ENCODE results near the gene RAB10.
A peak's percentile ranks its signal among the peaks of the same experiment; 100 is the strongest.
"Not testable (repeated sequence)": the region's sequence is repeated elsewhere in the genome, so short reads cannot be mapped to it uniquely, and the experiment has no call there.

Gene RAB10

GRCh38 chr2:26016012-26016705 lies 17.7 kb upstream of the RAB10 start:
- TF ChIP-seq CTCF (IDR thresholded peaks at IDR 0.05; ENCODE audit: borderline replicate concordance, insufficient read depth, low read depth, low read length), result no peak
- no peak overlapping the region for H3K4me3 ChIP-seq (ENCODE audit: low read depth, low read length)

DNA sequence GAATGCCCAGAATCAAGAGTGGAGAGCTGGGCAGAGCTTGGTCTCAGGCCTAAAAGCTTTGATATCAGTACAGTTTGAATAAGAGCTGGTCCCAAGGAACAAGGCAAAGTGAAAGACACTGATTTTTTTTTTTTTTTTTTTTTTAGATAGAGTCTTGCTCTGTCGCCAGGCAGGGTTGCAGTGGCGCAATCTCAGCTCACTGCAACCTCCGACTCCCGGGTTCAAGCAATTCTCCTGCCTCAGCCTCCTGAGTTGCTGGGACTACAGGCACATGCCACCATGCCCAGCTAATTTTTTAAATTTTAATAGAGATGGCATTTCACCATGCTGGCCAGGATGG lies 17.2 kb upstream of the RAB10 start:
- H3K4me3 ChIP-seq (ENCODE audit: low read depth, low read length), result not testable (repeated sequence)

DNA sequence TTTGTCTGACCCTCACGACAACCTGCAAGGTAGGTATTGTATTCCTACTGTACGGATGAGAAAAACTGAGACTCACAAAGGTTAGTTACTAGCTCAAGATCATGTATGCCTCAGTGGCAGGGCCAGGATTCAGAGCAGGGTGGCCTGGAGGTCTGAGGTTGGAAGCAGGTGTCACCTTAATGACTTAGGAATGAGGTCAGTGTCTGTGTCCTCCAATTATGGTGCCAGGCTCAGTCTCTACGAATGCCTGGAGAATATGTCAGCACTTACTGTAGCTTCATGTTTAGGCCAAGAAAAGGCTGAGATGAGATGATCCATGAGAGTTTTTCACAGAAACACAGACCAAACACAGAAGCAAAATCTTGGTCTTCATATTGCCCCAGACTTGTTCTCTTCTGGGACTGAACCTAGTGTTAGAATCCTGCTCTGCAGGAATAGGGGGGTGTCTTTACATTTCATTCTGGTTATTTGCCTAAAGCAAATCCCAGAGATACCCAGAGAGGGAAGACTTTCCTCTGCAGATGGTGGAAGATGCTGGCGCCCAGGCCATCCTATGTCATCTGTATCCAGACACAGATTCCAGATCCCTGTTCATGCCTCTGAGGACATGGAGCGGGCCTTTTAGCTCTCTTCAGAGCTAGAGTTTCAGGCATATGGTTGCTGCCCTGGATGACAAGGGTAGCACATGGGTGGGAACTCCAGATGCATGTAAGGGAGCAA lies 16.3 kb upstream of the RAB10 start:
- H3K4me3 ChIP-seq (ENCODE audit: low read depth, low read length), result no peak overlapping the region
- TF ChIP-seq CTCF (IDR thresholded peaks at IDR 0.05; ENCODE audit: borderline replicate concordance, insufficient read depth, low read depth, low read length), result no peak

DNA sequence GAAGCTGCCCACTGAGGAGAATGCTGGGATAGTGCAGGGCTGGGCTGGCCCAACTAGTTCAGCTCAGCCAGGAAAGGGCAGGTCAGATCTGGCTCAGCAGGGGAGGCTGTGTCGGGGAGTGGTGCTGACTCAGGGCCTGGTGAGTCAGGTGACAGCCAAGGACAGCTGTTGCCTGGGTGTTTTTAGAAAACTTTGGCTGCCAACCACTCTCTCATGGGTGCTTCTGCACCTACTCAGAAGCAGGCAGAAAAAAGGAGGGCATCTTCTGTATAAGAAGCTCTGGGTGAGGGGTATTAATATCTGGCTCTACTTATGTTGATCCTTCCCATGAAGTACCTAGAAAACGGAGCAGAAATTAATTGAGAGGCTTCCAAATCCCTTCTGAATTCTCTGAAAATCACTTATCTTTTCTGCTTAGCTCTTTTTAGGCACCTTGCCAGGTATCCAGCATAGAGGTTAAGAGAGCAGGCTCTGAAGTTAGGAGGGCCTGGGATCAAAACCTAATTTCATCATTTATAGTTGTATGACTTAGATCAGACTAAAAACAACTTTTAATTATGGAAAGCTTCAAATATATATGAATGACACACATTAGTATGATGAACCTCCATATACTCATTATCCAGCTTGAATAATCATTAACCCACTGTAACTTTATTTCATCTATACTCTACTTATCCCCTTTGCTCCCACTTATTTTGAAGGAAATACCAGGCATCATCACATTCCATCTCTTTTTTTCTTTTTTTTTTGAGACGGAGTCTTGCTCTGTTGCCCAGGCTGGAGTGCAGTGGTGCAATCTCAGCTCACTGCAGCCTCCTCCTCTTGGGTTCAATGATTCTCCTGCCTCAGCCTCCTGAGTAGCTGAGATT lies 15.5 kb upstream of the RAB10 start:
- TF ChIP-seq CTCF (IDR thresholded peaks at IDR 0.05; ENCODE audit: borderline replicate concordance, insufficient read depth, low read depth, low read length), result no peak

GRCh38 chr2:26020231-26020640 lies 13.6 kb upstream of the RAB10 start:
- TF ChIP-seq CTCF (IDR thresholded peaks at IDR 0.05; ENCODE audit: borderline replicate concordance, insufficient read depth, low read depth, low read length), result no peak
- H3K4me3 ChIP-seq (ENCODE audit: low read depth, low read length), result no peak overlapping the region

More for the DNA sequence above, 15.5 kb upstream of the RAB10 start:
- no peak overlapping the region for H3K4me3 ChIP-seq (ENCODE audit: low read depth, low read length)

DNA sequence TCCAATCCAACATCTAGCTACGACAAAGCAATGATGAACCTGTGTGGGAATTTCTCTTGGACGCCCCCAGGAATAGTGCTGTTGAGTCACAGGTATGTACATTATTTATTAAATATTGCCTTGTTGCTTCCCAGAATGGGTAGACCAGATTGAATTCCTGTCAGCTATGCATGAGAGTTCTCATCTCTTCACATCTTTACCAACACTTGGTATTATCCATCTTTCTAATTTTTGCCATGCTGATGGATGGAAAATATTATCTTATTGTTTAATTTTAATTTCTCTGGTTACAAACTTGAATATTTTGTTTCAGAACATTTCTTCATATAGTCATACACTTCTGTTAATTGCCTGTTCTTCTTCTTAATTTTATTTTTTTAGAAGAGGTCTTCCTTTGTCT lies 9.6 kb upstream of the RAB10 start:
- no peak overlapping the region for H3K4me3 ChIP-seq (ENCODE audit: low read depth, low read length)
- no peak for TF ChIP-seq CTCF (IDR thresholded peaks at IDR 0.05; ENCODE audit: borderline replicate concordance, insufficient read depth, low read depth, low read length)

GRCh38 chr2:26025509-26025908 lies 8.4 kb upstream of the RAB10 start:
- no peak for TF ChIP-seq CTCF (IDR thresholded peaks at IDR 0.05; ENCODE audit: borderline replicate concordance, insufficient read depth, low read depth, low read length)
- no peak overlapping the region for H3K4me3 ChIP-seq (ENCODE audit: low read depth, low read length)

DNA sequence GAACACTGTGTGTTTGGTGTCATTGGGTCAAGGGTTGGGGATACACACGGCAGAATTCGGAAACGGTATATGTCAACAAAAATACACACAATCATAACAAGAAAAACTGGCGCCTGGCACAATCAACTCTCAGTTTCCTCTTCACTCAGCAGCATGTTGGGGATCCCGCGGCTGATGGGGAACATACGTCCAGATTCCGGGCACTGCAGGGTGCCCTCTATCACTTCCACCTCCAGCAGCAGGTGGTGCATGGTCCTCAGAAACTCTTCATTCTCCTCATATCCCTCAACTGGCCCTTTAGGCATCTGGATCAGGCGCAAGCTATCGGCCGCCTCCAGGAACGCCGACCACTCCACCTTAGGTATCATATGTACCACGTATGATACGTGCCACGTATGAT lies 5.8 kb upstream of the RAB10 start:
- not testable (repeated sequence) for H3K4me3 ChIP-seq (ENCODE audit: low read depth, low read length)

- H3K4me3 ChIP-seq (ENCODE audit: low read depth, low read length), result peak overlapping the region; percentile 99
These were observed 1.2 kb upstream of the RAB10 start for GRCh38 chr2:26032586-26033269.
